Esophagus squamous epithelium (tissue), 4 donors: ENCODE measurements around the gene INSIG2.

Experiments used
- POLR2A ChIP-seq, 4 donors: fragments of 450-650 bp; IDR thresholded peaks; one replicate each; pipeline ENCODE4 v1.6.1; 2017; ENCODE audit warnings: antibody characterized with exemption in 4 of 4, mild to moderate bottlenecking in 4 of 4, moderate library complexity in 3 of 4
- TF ChIP-seq, protein P1 (sequence below), 6 experiments: fragments of 450-650 bp in 4 of 6; fragments of 200-600 bp in 2 of 6; sonication (generic) in 2 of 6; IDR thresholded peaks; one replicate each; pipeline ENCODE4 v1.5.1; 2016 to 2019; ENCODE audit warnings: antibody characterized with exemption in 6 of 6, mild to moderate bottlenecking in 4 of 6, moderate library complexity in 4 of 6

DNA sequence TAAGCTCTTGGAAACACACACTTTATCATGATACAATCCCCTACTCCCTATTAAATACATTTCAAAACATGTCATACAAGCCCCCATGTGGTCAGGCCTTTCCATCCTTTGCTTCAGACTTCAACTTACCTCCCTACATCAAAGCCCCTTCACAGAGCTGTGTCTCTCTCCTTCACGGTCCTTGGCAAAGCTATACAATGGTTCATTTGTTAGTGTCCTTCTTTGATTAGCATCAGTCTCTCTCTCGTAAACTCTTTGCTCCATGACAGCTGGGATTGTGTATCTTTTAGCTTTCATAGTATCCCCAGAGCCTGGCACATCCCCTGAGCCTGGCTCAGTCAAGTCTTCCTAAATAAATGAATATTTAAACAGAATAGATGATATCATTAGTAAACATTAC is 25.6 kb upstream of the INSIG2 start:
- TF ChIP-seq, protein P1, sequence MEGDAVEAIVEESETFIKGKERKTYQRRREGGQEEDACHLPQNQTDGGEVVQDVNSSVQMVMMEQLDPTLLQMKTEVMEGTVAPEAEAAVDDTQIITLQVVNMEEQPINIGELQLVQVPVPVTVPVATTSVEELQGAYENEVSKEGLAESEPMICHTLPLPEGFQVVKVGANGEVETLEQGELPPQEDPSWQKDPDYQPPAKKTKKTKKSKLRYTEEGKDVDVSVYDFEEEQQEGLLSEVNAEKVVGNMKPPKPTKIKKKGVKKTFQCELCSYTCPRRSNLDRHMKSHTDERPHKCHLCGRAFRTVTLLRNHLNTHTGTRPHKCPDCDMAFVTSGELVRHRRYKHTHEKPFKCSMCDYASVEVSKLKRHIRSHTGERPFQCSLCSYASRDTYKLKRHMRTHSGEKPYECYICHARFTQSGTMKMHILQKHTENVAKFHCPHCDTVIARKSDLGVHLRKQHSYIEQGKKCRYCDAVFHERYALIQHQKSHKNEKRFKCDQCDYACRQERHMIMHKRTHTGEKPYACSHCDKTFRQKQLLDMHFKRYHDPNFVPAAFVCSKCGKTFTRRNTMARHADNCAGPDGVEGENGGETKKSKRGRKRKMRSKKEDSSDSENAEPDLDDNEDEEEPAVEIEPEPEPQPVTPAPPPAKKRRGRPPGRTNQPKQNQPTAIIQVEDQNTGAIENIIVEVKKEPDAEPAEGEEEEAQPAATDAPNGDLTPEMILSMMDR (IDR thresholded peaks at IDR 0.05), result no peak
- TF ChIP-seq POLR2A (IDR thresholded peaks at IDR 0.05), result no peak
